Measurements from ENCODE around the gene HSBP1L1.

HSBP1L1 gene

GRCh38 chr18:79961527-79962291 lies 2.7 kb upstream of the HSBP1L1 start:
- no peak for TF ChIP-seq CTCF (IDR thresholded peaks at IDR 0.05; ENCODE audit: low read depth, low read length)
- no peak for TF ChIP-seq MAX (IDR thresholded peaks at IDR 0.05; ENCODE audit: low read depth, low read length)
- no peak overlapping the region for H3K4me3 ChIP-seq (ENCODE audit: low read depth, low read length)
- DNase-seq (ENCODE audit: low read depth): peak; percentile 47

- TF ChIP-seq CTCF (IDR thresholded peaks at IDR 0.05; ENCODE audit: low read depth, low read length): no peak
- no peak for DNase-seq (ENCODE audit: low read depth)
- H3K4me3 ChIP-seq (ENCODE audit: low read depth, low read length): no peak overlapping the region
These were observed 2.1 kb upstream of the HSBP1L1 start for GRCh38 chr18:79962311-79962710.

- H3K4me3 ChIP-seq (ENCODE audit: low read depth, low read length): no peak overlapping the region
- no peak for TF ChIP-seq CTCF (IDR thresholded peaks at IDR 0.05; ENCODE audit: low read depth, low read length)
- DNase-seq (ENCODE audit: low read depth): peak; percentile 36
These were observed 1.4 kb upstream of the HSBP1L1 start for GRCh38 chr18:79962835-79963657.

GRCh38 chr18:79963658-79964329 lies 649 bp upstream of the HSBP1L1 start:
- no peak for TF ChIP-seq POLR2A (IDR thresholded peaks at IDR 0.05; ENCODE audit: extremely low read depth, insufficient read length)
- no peak for TF ChIP-seq CTCF (IDR thresholded peaks at IDR 0.05; ENCODE audit: low read depth, low read length)
- no peak overlapping the region for H3K4me3 ChIP-seq (ENCODE audit: low read depth, low read length)
- DNase-seq (ENCODE audit: low read depth): no peak

- TF ChIP-seq CTCF (IDR thresholded peaks at IDR 0.05; ENCODE audit: low read depth, low read length) (no peak), MAX (IDR thresholded peaks at IDR 0.05; ENCODE audit: low read depth, low read length) (no peak), MYC (IDR thresholded peaks at IDR 0.05; ENCODE audit: low read depth, low read length) (no peak), POLR2A (IDR thresholded peaks at IDR 0.05; ENCODE audit: extremely low read depth, insufficient read length) (no peak)
- H3K4me3 ChIP-seq (ENCODE audit: low read depth, low read length): no peak overlapping the region
- DNase-seq (ENCODE audit: low read depth): no peak
These were observed 868 bp downstream of the HSBP1L1 start for GRCh38 chr18:79965119-79965902.

Measured in NB4 (cell line).